CD4-positive, alpha-beta T cell treated with Interleukin-4 for 4 hours (primary cell): ENCODE measurements around the gene C17orf67.

Experiments
- DNase-seq: peaks from one replicate; pipeline ENCODE4 v3.0.0-alpha.2; 2020

The C17orf67 gene

DNA sequence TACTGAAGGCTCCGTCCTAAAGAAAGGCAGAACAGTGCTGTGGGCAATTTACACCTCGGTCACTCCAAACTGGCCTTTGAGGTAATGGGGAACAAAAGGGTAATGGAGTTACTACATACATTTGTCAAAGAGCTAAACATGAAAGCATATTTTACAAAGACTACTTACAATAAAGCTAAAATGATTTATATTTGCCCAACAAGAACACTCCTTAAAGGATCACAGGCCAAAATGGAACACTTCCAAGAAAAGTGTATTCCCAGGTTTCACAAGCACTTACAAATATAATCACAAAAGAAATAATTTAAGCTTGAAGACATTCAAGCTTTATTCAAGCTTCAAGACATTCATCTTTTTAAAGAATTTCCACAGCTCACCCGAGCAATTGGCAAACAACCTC, 29.3 kb downstream of the C17orf67 start:
- DNase-seq = no peak

DNA sequence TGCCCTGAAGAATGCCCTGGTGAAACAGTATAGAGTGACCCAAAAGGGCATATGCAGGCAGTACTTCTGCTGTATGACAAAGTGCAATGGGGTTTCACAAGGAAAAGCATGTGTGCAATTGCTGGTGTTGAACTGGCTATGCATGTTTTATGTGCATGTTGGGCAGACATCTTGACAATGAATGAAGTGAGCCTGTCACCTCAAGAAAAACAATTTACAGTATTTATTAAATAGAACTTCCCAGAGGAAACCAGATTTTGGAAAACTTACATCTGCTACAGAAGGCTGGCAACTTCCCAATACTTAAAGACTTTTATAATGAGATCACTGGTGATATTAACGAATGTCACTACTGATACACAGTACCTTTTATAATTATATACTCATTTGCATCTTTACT, 30.6 kb downstream of the C17orf67 start:
- DNase-seq = no peak

DNA sequence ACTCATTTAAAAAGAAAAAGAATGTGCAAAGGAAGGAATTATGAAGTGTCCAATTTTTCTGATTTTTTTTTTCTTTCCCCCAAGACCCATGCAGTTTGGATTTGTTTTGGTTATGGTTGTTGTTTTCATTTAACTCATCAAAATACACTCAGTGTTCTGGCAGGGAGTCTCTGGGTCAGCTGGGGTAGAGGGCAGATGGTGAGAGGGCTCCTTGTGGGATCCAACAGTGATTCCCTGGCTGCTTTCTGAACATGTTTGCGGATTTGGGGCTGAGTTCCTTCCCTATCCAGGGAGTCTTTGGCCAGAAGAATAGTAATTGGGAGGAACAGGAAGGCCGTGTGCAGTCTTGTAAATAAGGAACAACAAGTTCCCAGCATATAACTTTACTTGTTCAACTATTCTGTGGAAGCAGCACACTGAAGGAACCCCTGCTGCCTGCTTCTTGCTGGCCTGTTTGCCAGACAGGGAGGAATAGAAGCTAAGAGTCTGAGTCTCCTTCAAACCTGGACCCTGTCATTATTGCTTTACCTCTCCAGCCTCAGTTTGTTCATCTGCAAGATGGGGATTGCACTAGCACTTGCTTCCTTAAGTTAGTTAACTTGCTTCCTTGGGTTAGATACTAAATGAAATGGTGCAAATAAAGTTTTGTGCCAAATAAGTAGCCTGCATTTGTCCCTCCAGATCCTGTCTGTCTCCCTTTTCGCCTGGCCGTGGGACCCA, 32.1 kb downstream of the C17orf67 start:
- no peak for DNase-seq

DNA sequence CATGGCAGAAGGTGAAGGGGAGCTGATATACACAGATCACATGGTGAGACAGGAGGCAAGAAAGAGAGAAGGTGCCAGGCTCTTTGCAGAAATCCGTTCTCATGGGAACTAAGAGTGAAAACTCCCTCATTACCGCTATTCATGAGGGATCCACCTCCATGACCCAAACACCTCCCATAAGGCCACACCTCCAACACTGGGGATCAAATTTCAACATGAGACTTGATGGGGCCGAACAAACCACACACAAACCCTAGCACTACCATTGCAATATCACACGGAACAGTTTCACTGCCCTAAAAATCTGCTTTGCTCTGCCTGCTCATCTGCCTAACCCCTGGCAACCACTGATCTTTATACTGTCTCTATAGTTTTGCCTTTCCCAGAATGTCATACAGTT, 34.8 kb downstream of the C17orf67 start:
- DNase-seq = no peak

DNA sequence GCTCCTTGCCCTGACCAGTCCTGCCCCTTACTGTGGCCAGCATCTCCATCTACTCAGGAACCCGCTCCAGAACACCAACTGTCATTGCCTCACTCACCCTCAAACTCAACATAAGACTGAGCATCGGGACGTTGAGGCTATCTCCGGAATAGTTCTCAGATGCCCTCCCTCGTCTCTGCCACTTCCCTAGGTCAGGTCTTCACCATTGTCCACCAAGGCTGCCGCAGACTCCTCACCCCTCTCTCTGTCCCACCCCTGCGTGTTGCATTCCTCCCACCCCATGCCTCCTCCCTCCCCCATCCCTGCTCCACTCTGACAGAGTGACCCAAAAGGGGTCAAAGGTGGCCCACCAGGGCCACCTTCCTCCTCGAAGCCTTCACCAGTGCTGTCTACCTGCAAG, 37.2 kb downstream of the C17orf67 start:
- DNase-seq = no peak

DNA sequence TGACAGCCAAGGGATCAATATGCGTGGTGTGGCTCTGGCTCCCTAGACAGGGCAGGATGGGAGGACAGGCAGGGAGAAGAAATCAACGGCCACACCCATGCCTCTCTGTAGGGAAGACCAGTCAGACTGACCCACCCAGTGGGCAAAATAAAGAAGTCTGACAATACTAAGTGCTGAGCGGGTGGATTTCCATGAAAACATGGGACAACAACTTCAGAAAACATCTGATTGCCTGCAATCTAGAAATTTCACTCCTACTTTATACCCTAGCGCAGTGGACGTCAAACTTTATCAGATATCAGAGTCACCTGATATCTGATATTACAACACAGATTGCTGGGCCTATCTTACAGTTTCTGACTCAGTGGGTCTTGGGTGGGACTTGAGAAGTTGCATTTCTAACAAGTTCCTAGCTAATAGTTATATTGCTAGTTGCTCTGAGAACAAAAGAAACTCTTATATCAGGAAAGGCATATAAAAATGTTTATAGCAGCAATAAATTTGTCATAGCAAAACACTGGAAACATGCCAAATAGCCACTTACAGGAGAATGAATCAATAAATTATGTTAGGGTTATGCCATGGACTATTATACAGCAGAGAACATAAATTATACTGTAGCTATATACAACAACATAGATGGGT, 38.4 kb downstream of the C17orf67 start:
- DNase-seq = no peak

DNA sequence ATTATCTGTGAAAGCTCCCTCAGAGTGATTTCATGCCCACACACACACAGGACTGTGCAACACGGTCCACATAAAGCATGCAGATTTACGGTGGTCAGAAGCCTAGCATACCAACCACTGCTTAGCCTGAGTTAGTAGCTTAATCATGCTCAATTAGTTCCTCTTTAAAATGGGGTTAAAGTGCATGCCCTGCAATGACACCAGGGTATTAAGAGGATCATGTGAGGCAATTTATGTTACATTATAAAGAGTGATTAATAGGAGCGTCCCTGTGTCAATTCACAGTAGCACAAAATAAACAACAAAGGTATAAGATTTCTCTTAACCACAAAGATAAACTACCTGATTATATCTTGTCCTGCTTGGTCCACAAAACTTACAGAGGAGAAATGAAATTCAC, 39.8 kb downstream of the C17orf67 start:
- no peak for DNase-seq

DNA sequence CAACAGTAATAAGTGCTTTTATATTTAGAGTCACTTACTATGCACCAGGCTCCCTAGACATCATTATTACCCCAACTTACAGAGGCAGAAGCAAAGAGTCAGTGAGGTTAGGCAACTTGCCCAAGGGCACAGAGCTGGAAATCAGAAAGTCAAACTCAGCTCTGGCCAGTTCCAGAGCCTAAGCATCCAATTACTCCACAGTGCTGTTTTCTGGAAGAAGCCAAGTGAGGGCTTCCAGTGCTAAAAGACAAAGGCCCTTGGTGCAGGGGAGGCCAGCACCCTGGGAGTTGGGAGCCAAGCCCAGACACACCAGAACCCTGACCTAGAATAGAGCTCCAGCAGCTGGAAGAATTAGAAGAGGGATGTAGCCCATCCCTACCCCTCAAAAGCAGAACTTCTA, 40.2 kb downstream of the C17orf67 start:
- DNase-seq = no peak

DNA sequence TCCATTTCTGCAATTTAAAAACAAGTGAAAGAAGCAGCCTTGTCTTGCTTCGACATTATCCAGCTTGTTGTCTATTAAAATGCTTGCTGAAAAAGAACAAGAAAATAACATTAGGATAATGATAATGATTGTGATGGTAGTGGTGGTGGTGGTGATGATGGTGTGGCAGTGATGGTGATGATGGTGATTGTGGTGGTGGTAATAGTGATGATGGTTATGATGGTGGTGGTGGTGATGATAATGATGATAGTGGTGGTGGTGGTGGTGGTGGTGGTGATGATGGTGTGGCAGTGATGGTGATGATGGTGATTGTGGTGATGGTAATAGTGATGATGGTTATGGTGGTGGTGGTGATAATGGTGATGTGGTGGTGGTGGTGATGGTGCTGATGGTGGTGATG, 41.5 kb downstream of the C17orf67 start:
- no peak for DNase-seq

DNA sequence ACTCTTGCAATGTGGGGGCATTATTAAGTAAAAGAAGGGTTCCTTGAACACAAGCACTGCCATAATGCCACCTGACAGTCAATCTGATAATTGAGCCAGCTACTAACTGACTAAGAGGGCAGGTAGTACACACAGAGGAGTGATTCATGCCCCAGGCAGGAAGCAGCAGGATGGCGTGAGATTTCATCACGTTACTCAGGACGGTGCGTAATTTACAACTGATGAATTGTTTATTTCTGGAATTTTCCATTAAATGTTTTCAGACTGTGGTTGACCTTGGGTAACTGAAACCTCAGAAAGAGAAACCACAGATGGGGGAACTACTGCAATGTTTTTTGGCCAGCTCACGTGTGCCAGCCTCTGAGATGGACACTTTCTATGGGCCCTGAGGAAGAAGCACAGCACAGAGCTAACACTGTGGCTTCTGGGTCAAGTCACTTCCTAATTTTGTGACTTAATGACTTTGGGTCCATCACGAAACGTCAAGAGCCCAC, 46.7 kb downstream of the C17orf67 start:
- DNase-seq = peak; percentile 52

DNA sequence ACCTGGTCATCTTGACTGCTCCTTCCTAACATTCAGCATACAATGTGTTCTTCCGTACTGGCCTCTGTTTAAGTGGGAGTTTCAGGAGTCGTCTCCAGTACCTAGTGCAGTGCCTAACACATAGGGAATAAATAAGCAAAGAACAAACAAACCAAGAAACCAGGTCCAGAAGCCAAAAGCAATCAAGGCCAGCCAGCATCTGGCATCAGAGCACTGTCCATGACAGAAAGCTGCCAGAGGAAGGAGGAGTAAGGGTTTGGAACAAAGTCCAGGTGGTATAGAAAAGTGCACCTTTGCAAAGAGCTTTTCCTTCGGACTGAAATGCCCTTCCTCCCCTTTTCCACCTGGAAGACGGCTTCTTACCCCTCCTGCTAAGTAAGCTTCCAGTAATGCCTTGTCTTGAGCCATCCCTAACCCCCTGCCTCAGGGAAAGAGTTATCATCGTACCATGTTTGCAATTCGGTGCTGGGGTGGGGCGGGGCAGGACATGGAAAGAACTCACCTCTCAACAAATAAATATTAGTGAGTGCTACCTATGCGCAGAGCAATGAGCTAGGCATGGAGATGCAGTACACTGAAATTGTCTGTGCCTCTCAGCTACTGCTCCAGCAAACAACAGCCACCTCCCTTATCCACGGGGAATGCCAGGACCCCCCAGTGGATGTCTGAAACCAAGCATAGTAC, 47.6 kb downstream of the C17orf67 start:
- no peak for DNase-seq

DNA sequence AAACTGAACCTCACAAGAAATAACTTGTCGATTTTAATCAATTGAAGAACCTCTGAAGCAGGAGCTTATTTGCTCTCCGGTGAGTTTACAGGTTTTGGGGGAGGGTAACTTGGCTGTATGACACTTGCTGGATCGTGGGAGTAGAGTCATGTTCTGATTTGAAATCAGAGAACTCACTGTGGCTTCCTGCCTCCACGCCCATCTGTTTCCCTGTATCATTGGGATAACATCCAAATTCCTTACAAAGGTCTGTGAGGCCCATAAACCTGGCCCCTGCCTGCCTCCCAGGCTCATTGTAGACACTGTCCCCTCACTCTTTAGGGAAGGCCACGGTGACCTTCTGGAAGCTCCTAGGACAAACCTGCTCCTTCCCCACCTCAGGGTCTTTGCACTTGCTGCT, 48.3 kb downstream of the C17orf67 start:
- no peak for DNase-seq

DNA sequence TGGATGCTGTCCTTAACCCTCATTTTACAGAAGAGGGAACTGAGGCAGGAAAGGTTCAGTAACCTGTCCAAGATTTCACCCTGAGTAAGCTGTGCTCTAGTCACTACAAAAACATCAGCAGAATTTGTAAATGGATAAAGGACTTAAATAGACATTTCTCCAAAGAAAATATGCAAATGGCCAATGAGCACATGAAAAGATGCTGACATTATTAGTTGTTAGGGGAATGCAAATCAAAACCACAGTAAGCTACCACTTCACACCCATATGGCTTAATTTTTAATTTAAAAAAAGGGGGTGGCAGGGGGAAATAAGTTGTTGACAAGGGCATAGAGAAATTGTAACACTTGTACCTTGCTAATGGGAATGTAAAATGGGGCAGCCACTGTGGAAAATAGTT, 51.4 kb downstream of the C17orf67 start:
- no peak for DNase-seq

DNA sequence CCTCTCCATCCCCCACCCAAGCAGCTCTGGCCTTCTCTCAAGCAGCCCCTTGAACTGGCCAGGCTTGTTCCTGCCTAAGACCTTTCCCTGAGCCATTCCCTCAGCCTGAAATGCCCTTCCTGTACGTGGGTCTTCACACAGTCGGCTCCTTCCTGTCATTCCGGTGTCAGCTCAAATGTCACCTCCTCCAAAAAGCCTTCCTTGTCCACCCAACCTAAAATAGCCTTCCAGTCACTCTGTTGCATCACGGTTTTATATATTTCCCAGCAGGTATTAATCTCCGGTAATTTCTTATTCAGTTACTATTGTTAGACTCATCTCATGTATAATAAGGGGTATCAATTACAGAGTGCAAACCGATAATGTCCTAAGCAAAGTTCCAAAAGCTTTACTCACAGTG, 51.8 kb downstream of the C17orf67 start:
- no peak for DNase-seq

DNA sequence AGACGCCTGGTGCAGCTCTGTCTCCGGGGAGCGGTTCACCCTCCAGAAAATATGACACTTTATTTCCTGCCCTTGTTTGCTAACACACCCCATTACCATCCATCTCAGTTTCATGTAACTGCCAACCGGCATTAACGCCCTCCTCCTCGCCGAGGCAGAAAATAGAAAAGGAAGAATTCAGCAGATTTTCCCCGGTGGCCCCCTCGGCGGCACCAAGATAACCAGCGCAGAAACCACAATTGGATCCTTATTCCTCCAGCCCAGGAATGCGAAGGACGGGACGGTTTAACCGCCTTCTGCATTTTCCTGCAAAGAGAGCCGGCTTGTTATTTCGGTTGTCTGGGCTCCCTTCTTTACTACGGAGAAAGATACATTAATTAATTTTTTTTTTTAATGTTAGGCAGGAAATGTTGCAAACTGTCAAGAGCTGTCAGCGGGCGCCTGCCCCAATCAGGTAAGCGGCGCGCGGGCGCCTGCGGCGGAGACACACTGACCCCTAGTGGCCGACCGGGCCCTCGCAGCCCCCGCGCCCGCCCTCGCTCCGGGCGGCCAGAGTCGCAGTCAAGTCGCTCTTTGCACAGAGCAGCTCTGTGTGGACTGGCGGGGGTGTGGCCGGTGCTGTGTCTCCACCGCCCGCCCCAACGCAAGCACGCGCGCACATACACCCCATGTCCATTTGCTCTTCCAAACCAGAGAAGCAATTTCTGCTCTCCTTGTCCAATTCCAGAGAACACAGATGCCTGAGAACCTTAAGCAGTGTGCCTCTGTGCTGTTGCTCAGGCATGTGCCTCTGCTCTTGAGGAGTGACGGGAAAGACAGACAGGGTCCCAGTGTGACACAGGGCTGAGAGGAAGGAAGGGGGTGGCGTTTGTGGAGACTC, 53.6 kb downstream of the C17orf67 start:
- DNase-seq = peak; percentile 78

DNA sequence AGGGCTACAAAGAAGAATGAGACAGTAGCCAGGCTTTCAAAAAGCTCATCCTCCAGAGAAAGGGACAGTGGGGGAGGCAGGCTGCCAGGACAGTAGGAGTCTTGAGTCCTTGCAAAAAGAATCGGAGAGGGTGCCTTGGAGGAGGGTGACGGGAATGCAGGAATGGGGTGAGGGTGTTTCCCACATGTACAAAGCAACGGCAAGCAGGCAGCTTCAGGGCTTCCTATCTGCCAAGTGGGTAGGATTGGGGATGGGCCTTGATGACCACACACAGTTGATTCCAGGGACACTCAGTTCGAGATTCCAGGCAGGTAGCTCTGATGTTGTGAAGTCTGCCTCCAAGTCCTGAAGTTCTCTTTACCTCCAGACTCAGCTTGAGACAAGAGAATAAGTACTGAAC, 54.4 kb downstream of the C17orf67 start:
- DNase-seq = no peak

DNA sequence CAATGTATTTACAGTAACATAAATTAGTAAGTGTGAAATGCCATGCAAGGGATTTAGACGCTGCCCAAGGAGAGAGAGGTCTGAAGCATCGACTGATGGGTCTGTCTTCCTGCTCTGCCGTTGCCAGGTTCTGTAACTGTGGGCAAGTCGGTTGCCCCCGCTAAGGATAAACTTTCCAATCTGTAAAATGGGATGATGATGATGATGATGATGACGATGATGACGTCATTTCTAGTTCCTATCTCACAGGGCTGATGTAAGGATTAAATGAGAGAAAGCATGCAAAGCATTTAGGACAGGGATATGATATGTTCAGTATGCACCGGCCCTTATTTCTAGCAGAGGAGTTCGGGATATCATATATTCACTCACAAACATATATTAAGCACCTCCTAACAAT, 54.8 kb downstream of the C17orf67 start:
- DNase-seq = no peak

DNA sequence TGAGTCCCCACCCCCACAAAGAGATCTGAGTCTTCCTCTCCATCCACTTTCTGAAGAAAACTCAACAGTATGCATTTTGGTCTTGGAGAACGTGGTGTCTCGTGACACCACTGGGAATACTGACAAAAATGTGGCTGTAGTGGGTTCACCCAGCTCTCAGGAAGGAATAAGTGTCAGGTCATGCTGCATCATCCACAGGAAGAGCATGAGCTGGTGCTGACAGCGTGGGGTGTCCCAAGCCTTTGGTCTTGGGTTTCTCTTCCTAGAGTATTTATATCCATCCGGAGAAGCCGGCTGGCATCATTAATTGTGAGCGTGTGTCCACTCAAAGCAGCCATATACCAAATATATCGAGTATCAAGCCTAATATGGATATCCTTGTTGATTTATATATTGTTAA, 55.9 kb downstream of the C17orf67 start:
- no peak for DNase-seq

DNA sequence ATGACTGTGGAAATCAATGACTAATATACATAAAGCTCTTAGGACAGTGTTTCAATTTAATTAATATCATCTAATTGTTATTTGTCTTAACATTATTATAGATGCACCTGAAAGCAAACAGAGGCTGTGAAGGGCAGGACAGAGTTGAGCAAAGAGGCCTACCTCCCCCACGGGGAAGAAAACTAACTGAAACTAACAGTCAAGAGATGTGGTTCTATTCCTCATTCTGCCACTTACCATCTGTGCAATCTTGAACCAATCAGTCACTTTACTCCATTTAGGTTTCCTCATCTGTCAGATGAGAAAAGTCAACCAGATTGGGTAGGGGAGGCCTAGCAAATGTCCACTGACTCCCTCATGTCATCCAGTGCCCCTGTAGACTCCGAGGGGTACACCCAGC, 59.1 kb downstream of the C17orf67 start:
- no peak for DNase-seq

DNA sequence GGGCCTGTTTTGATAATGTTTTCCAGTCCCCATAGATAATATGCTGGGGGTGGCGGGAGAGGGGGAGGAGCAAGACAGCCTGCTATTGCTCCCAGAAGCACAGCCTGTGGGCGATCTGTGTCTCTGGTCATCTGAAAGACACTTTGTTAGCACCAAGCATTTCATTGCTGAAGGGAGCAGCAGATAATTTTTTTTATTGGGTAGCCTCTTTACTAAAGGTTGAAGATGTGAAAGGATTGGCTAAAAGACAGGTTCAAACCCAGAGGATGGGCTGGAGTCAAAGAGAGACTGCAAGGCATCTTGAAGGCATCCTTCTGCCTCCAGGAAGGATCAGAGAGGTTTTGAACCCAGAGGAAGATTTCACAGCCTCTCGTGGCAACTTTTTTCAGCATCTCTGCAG, 60.6 kb downstream of the C17orf67 start:
- no peak for DNase-seq

DNA sequence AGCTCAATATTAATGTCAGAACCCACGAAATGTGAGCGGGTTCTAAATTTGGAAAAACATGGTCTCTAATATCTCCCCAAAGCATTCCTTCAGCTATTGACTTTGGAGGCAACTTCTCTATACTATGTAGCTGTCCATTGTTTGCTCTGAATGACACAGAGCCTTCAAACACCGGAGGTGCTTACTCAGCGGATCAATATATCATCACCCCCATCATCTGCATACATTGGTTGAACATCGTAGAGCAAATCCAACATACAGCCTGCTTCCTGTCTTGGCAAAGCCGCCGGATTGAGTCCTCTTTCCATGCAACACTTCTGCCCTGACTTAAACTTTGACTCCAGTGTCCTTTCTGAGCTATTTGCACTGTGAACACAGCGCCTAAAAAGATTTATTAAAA, 61.3 kb downstream of the C17orf67 start:
- no peak for DNase-seq

DNA sequence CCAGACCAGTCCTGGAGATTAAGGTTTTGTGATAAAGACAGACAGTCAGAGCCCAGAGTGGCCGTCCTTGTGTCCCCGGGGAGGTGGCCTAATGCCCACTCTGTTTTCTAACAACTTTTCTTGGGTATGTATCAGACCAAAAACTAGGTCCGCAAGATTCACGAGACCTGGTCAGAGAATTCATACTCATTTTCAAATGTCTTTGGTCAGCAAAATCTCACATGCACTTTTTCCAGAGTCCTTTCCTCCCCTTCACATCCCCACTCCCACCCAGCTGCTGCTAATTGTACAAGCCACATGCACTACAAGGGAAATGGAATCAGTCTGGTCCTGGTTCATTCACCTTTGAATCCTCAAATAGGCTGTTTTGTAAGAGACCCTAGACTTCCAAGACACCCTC, 61.7 kb downstream of the C17orf67 start:
- DNase-seq = no peak

DNA sequence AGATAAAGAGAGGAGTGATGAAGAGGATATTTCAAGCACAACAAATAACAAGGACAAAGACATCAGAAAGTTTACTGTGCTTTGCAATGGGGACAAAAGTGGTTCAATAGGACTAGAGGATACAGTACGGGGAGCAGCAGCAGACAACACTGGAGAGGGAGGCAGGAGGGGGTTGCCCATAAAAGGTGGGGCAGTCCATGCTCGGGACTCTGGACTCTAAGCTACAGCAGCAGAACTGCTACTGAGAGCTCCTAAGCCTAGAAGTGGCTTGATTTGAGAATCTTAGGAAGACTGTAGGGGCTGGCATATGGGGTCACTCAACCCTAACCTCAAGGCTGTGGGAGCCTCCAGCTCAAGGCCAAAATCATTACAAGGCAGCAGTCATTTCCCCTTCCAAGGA, 62.2 kb downstream of the C17orf67 start:
- no peak for DNase-seq
